HEK293 (cell line): ENCODE results near the gene BAX.

Experiments used
- CTCF ChIA-PET: fragments of 350-600 bp; formaldehyde crosslinking; extraction: SDS; loops from one replicate; lab custom pipeline; 2021; ENCODE audit warnings: antibody characterized with exemption; lab: Yijun Ruan, JAX
- POLR2A ChIA-PET: fragments of 300-600 bp; formaldehyde crosslinking; extraction: SDS; loops from one replicate; lab custom pipeline; 2020; ENCODE audit warnings: antibody characterized with exemption, inconsistent platforms; lab: Yijun Ruan, JAX
- H3K27ac ChIP-seq: fragments of 200-500 bp; sonication (Bioruptor generic); 2 replicates; pipeline ENCODE4 v1.5.1; 2014; ENCODE audit warnings: low read depth, low read length, control low read depth, inconsistent platforms; ENCODE audit errors: extremely low read depth
- H3K36me3 ChIP-seq, 2 experiments: fragments of 200-500 bp in 1 of 2; sonication (Bioruptor generic) in 1 of 2; 1 replicate in 1 of 2; 2 replicates in 1 of 2; pipeline ENCODE4 v1.5.1; 2014 to 2017; ENCODE audit warnings: inconsistent platforms in 2 of 2, low read length in 2 of 2; ENCODE audit not compliant: control insufficient read depth in 2 of 2, insufficient read depth in 1 of 2
- H3K4me1 ChIP-seq: fragments of 200-500 bp; sonication (Bioruptor generic); 2 replicates; pipeline ENCODE4 v1.5.1; 2014; ENCODE audit warnings: mild to moderate bottlenecking, low read length, inconsistent platforms; ENCODE audit not compliant: control insufficient read depth, insufficient read depth
- H3K4me3 ChIP-seq: 2 replicates; pipeline ENCODE4 v1.5.1; 2011; ENCODE audit warnings: low read depth, mild to moderate bottlenecking, control low read depth, low read length, moderate library complexity
- H3K9me3 ChIP-seq: fragments of 200-500 bp; sonication (Bioruptor generic); 2 replicates; pipeline ENCODE4 v1.5.1; 2014; ENCODE audit warnings: low read depth, low read length, inconsistent platforms; ENCODE audit not compliant: control insufficient read depth, insufficient read depth
- FEZF1 ChIP-seq: fragments of 450-650 bp; formaldehyde crosslinking; IDR thresholded peaks from 2 replicates; pipeline ENCODE4 v1.5.1; 2016; ENCODE audit warnings: missing biosample characterization, missing genetic modification characterization
- GFI1B ChIP-seq: fragments of 450-650 bp; formaldehyde crosslinking; IDR thresholded peaks from 2 replicates; pipeline ENCODE4 v1.5.1; 2016; ENCODE audit warnings: missing biosample characterization, missing genetic modification characterization
- GLIS1 ChIP-seq: fragments of 450-650 bp; formaldehyde crosslinking; IDR thresholded peaks from 2 replicates; pipeline ENCODE4 v1.5.1; 2016; ENCODE audit warnings: missing biosample characterization, missing genetic modification characterization
- HOXA7 ChIP-seq: sonication (generic); formaldehyde crosslinking; IDR thresholded peaks from 2 replicates; pipeline ENCODE4 v1.8.1; 2022; ENCODE audit warnings: missing genetic modification reagents, borderline replicate concordance
- OVOL3 ChIP-seq: fragments of 450-650 bp; formaldehyde crosslinking; IDR thresholded peaks from 2 replicates; pipeline ENCODE4 v1.5.1; 2016; ENCODE audit warnings: missing biosample characterization, missing genetic modification characterization
- SALL2 ChIP-seq: fragments of 450-650 bp; formaldehyde crosslinking; IDR thresholded peaks from 2 replicates; pipeline ENCODE4 v1.5.0; 2017; ENCODE audit warnings: missing biosample characterization, mild to moderate bottlenecking, missing genetic modification characterization, borderline replicate concordance
- SP7 ChIP-seq: fragments of 450-650 bp; formaldehyde crosslinking; IDR thresholded peaks from 2 replicates; pipeline ENCODE4 v1.5.1; 2016; ENCODE audit warnings: missing biosample characterization, missing genetic modification characterization
- ZBTB17 ChIP-seq: fragments of 450-650 bp; formaldehyde crosslinking; IDR thresholded peaks from 2 replicates; pipeline ENCODE4 v1.5.1; 2016; ENCODE audit warnings: missing biosample characterization, missing genetic modification characterization
- ZFHX2 ChIP-seq: fragments of 450-650 bp; formaldehyde crosslinking; conservative IDR thresholded peaks from 2 replicates; pipeline ENCODE4 v1.5.1; 2016; ENCODE audit warnings: missing biosample characterization, missing genetic modification characterization
- ZIC2 ChIP-seq: fragments of 450-650 bp; formaldehyde crosslinking; IDR thresholded peaks from 2 replicates; pipeline ENCODE4 v1.5.1; 2016; ENCODE audit warnings: missing biosample characterization, missing genetic modification characterization
- ZNF112 ChIP-seq: fragments of 450-650 bp; formaldehyde crosslinking; IDR thresholded peaks from 2 replicates; pipeline ENCODE4 v1.5.0; 2017; ENCODE audit warnings: missing biosample characterization, missing genetic modification characterization
- ZNF114 ChIP-seq: fragments of 450-650 bp; formaldehyde crosslinking; IDR thresholded peaks from 2 replicates; pipeline ENCODE4 v1.5.0; 2017; ENCODE audit warnings: missing biosample characterization, missing genetic modification characterization
- ZNF138 ChIP-seq: fragments of 450-650 bp; formaldehyde crosslinking; IDR thresholded peaks from 2 replicates; pipeline ENCODE4 v1.5.1; 2016; ENCODE audit warnings: missing biosample characterization, missing genetic modification characterization, borderline replicate concordance
- ZNF157 ChIP-seq: fragments of 450-650 bp; formaldehyde crosslinking; IDR thresholded peaks from 2 replicates; pipeline ENCODE4 v1.5.1; 2016; ENCODE audit warnings: missing biosample characterization, missing genetic modification characterization
- ZNF354C ChIP-seq: fragments of 450-650 bp; formaldehyde crosslinking; IDR thresholded peaks from 2 replicates; pipeline ENCODE4 v1.5.1; 2016; ENCODE audit warnings: missing biosample characterization, missing genetic modification characterization, low read depth, borderline replicate concordance
- ZNF426 ChIP-seq: fragments of 450-650 bp; formaldehyde crosslinking; IDR thresholded peaks from 2 replicates; pipeline ENCODE4 v1.5.1; 2017; ENCODE audit warnings: missing biosample characterization, missing genetic modification characterization, mild to moderate bottlenecking, inconsistent platforms, moderate library complexity
- ZNF521 ChIP-seq: fragments of 450-650 bp; formaldehyde crosslinking; IDR thresholded peaks from 2 replicates; pipeline ENCODE4 v1.5.1; 2017; ENCODE audit warnings: missing biosample characterization, mild to moderate bottlenecking, missing genetic modification characterization
- ZNF654 ChIP-seq: fragments of 450-650 bp; formaldehyde crosslinking; IDR thresholded peaks from 2 replicates; pipeline ENCODE4 v1.5.1; 2016; ENCODE audit warnings: low read depth, missing biosample characterization, missing genetic modification characterization
- ZNF768 ChIP-seq: fragments of 450-650 bp; formaldehyde crosslinking; IDR thresholded peaks from 2 replicates; pipeline ENCODE4 v1.5.1; 2018; ENCODE audit warnings: missing biosample characterization, mild to moderate bottlenecking, missing genetic modification characterization
- ZSCAN30 ChIP-seq: fragments of 450-650 bp; IDR thresholded peaks from 2 replicates; pipeline ENCODE4 v1.5.1; 2018; ENCODE audit warnings: missing biosample characterization, mild to moderate bottlenecking, missing genetic modification characterization, moderate library complexity
- TF ChIP-seq, protein P1 (sequence below): fragments of 450-650 bp; IDR thresholded peaks from 2 replicates; pipeline ENCODE4 v1.5.1; 2018; ENCODE audit warnings: missing biosample characterization, mild to moderate bottlenecking, missing genetic modification characterization
- TF ChIP-seq, protein P2 (sequence below): fragments of 450-650 bp; formaldehyde crosslinking; IDR thresholded peaks from 2 replicates; pipeline ENCODE4 v1.5.1; 2016; ENCODE audit warnings: missing biosample characterization, missing genetic modification characterization, borderline replicate concordance
- TF ChIP-seq, protein P3 (sequence below): fragments of 450-650 bp; formaldehyde crosslinking; optimal IDR thresholded peaks from 2 replicates; pipeline ENCODE3; 2016; ENCODE audit warnings: missing biosample characterization, mild to moderate bottlenecking, missing genetic modification characterization

Gene BAX

DNA sequence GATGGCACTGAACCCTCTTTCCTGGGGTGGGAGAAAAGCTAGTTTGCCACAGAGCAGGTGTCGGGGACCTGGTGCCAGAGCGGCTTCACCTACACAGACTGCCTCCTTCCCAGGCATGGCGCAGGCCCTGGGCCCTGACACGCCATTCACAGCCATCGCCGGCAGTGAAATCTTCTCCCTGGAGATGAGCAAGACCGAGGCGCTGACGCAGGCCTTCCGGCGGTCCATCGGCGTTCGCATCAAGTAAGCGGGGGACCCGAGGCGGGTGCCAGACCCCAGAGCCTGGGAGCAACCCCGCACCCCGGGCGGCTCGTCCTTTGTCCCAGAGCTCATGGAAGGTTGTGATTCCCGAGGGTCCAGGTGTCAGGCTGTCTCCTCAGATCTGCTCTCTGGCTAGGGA lies 52.2 kb downstream of the BAX start:
- TF ChIP-seq ZNF114 (tag by site-specific recombination) = no peak
- TF ChIP-seq, protein P1, sequence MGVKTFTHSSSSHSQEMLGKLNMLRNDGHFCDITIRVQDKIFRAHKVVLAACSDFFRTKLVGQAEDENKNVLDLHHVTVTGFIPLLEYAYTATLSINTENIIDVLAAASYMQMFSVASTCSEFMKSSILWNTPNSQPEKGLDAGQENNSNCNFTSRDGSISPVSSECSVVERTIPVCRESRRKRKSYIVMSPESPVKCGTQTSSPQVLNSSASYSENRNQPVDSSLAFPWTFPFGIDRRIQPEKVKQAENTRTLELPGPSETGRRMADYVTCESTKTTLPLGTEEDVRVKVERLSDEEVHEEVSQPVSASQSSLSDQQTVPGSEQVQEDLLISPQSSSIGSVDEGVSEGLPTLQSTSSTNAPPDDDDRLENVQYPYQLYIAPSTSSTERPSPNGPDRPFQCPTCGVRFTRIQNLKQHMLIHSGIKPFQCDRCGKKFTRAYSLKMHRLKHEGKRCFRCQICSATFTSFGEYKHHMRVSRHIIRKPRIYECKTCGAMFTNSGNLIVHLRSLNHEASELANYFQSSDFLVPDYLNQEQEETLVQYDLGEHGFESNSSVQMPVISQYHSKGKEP = no peak
- TF ChIP-seq ZBTB17 (tag by site-specific recombination) = no peak
- no peak for TF ChIP-seq ZNF112
- no peak for TF ChIP-seq ZFHX2 (tag by site-specific recombination)
- H3K27ac ChIP-seq = no peak overlapping the region
- ChIA-PET CTCF (interaction anchor here (2.4 to 9.4 kb wide), 2 partner anchors 8 to 13 kb away, joined by 15 to 133 read pairs; partner anchors contain the start of genes GYS1 and RUVBL2), POLR2A (interaction anchor here (1.2 kb wide), 1 partner anchor 13 kb away, joined by 6 read pairs; the partner anchor contains the start of genes GYS1 and RUVBL2)
- no peak overlapping the region for H3K4me3 ChIP-seq
- no peaks in the 10 kb centered on the region for H3K9me3 ChIP-seq
- H3K36me3 ChIP-seq = peaks cover 57 to 83% of the 10 kb centered on the region in 2 experiments
- H3K4me1 ChIP-seq = no peaks in the 10 kb centered on the region

DNA sequence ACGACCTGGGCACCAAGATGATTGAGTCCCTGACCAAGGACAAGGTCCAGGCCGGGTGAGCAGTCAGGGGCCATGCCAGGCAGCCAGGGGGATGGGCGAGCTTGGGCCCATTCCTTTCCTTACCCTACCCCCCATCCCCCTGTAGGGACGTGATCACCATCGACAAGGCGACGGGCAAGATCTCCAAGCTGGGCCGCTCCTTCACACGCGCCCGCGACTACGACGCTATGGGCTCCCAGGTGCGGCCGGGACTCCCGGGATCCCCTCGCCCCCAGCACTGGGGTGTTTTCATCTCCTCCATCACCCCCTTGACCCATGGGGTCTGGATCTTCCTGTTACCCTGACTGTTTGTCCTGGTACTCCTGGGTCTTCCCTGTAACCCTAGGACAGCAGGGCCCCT lies 55.2 kb downstream of the BAX start:
- Histone ChIP-seq H3K27ac (no peak overlapping the region), H3K4me1 (no peaks in the 10 kb centered on the region), H3K9me3 (no peaks in the 10 kb centered on the region), H3K4me3 (no peak overlapping the region), H3K36me3 (peaks cover 39 to 79% of the 10 kb centered on the region in 2 experiments)
- CTCF ChIA-PET = interaction anchor here (1.0 to 9.4 kb wide), 3 partner anchors 11 to 64 kb away, joined by 5 to 133 read pairs (median 6); partner anchors contain the start of genes GYS1 and RUVBL2
- TF ChIP-seq ZNF138 (tag by site-specific recombination) (no peak), ZNF654 (no peak), FEZF1 (tag by site-specific recombination) (no peak), ZNF354C (tag by site-specific recombination) (no peak), SP7 (tag by site-specific recombination) (no peak), ZNF114 (tag by site-specific recombination) (no peak), ZSCAN30 (no peak), ZNF426 (tag by site-specific recombination) (no peak), SALL2 (no peak), ZNF768 (no peak), GFI1B (no peak), HOXA7 (no peak), OVOL3 (tag by site-specific recombination) (no peak), ZNF521 (no peak), ZIC2 (tag by site-specific recombination) (no peak), GLIS1 (no peak), ZNF157 (tag by site-specific recombination) (no peak)
- TF ChIP-seq, protein P2, sequence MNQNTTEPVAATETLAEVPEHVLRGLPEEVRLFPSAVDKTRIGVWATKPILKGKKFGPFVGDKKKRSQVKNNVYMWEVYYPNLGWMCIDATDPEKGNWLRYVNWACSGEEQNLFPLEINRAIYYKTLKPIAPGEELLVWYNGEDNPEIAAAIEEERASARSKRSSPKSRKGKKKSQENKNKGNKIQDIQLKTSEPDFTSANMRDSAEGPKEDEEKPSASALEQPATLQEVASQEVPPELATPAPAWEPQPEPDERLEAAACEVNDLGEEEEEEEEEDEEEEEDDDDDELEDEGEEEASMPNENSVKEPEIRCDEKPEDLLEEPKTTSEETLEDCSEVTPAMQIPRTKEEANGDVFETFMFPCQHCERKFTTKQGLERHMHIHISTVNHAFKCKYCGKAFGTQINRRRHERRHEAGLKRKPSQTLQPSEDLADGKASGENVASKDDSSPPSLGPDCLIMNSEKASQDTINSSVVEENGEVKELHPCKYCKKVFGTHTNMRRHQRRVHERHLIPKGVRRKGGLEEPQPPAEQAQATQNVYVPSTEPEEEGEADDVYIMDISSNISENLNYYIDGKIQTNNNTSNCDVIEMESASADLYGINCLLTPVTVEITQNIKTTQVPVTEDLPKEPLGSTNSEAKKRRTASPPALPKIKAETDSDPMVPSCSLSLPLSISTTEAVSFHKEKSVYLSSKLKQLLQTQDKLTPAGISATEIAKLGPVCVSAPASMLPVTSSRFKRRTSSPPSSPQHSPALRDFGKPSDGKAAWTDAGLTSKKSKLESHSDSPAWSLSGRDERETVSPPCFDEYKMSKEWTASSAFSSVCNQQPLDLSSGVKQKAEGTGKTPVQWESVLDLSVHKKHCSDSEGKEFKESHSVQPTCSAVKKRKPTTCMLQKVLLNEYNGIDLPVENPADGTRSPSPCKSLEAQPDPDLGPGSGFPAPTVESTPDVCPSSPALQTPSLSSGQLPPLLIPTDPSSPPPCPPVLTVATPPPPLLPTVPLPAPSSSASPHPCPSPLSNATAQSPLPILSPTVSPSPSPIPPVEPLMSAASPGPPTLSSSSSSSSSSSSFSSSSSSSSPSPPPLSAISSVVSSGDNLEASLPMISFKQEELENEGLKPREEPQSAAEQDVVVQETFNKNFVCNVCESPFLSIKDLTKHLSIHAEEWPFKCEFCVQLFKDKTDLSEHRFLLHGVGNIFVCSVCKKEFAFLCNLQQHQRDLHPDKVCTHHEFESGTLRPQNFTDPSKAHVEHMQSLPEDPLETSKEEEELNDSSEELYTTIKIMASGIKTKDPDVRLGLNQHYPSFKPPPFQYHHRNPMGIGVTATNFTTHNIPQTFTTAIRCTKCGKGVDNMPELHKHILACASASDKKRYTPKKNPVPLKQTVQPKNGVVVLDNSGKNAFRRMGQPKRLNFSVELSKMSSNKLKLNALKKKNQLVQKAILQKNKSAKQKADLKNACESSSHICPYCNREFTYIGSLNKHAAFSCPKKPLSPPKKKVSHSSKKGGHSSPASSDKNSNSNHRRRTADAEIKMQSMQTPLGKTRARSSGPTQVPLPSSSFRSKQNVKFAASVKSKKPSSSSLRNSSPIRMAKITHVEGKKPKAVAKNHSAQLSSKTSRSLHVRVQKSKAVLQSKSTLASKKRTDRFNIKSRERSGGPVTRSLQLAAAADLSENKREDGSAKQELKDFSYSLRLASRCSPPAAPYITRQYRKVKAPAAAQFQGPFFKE (tag by site-specific recombination) = no peak
- TF ChIP-seq, protein P3, sequence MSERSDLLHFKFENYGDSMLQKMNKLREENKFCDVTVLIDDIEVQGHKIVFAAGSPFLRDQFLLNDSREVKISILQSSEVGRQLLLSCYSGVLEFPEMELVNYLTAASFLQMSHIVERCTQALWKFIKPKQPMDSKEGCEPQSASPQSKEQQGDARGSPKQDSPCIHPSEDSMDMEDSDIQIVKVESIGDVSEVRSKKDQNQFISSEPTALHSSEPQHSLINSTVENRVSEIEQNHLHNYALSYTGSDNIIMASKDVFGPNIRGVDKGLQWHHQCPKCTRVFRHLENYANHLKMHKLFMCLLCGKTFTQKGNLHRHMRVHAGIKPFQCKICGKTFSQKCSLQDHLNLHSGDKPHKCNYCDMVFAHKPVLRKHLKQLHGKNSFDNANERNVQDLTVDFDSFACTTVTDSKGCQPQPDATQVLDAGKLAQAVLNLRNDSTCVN = no peak
- POLR2A ChIA-PET = interaction anchor here (0.5 to 2.5 kb wide), 4 partner anchors 10 to 1316 kb away, joined by 3 to 7 read pairs (median 5); partner anchors contain the start of gene RUVBL2
